OCI-LY1 (cell line): ENCODE data around the gene SLC1A2.

Experiments
- H2AFZ ChIP-seq: fragments of 200-600 bp; sonication (generic), shearing (Covaris generic); 2 replicates; pipeline ENCODE4 v1.6.0; 2014; ENCODE audit warnings: antibody characterized with exemption, mild to moderate bottlenecking, low read length
- H3F3A ChIP-seq: fragments of 200-600 bp; sonication (generic), shearing (Covaris generic); 2 replicates; pipeline ENCODE4 v1.6.0; 2014; ENCODE audit warnings: mild to moderate bottlenecking, antibody characterized with exemption, low read length, moderate library complexity; ENCODE audit not compliant: insufficient read depth
- H3K27ac ChIP-seq: fragments of 200-600 bp; sonication (generic); 2 replicates; pipeline ENCODE4 v1.5.1; 2014; ENCODE audit warnings: low read length, mixed run types, mild to moderate bottlenecking, low read depth; ENCODE audit not compliant: poor library complexity, severe bottlenecking
- H3K27me3 ChIP-seq: fragments of 200-600 bp; sonication (generic); 2 replicates; pipeline ENCODE4 v1.6.0; 2014; ENCODE audit warnings: antibody characterized with exemption, mild to moderate bottlenecking, low read length, moderate library complexity; ENCODE audit not compliant: insufficient read depth
- H3K36me3 ChIP-seq: fragments of 200-600 bp; sonication (generic); 2 replicates; pipeline ENCODE4 v1.6.1; 2014; ENCODE audit warnings: mild to moderate bottlenecking, antibody characterized with exemption, low read length, moderate library complexity, mixed read lengths; ENCODE audit not compliant: insufficient read depth
- H3K4me1 ChIP-seq: fragments of 200-600 bp; sonication (generic); 2 replicates; pipeline ENCODE4 v1.5.1; 2014; ENCODE audit warnings: mild to moderate bottlenecking, low read length, moderate library complexity; ENCODE audit not compliant: insufficient read depth, severe bottlenecking
- H3K4me2 ChIP-seq: fragments of 200-600 bp; sonication (generic), shearing (Covaris generic); 2 replicates; pipeline ENCODE4 v1.6.1; 2014; ENCODE audit warnings: low read length
- H3K4me3 ChIP-seq: fragments of 200-600 bp; sonication (generic); 2 replicates; pipeline ENCODE4 v1.5.1; 2014; ENCODE audit warnings: low read length, low read depth, mild to moderate bottlenecking, mixed read lengths; ENCODE audit not compliant: poor library complexity, severe bottlenecking
- H3K79me2 ChIP-seq: fragments of 200-600 bp; shearing (Covaris generic); 2 replicates; pipeline ENCODE4 v1.6.1; 2016; ENCODE audit warnings: mixed run types, low read length, mixed read lengths; ENCODE audit not compliant: insufficient read depth
- H3K9ac ChIP-seq: fragments of 200-600 bp; sonication (generic), shearing (Covaris generic); 2 replicates; pipeline ENCODE4 v1.6.1; 2014; ENCODE audit warnings: mild to moderate bottlenecking, low read length, mixed read lengths
- H3K9me2 ChIP-seq: fragments of 200-600 bp; sonication (generic), shearing (Covaris generic); 2 replicates; pipeline ENCODE4 v1.6.1; 2014; ENCODE audit warnings: low read depth, mild to moderate bottlenecking, low read length, mixed read lengths
- H3K9me3 ChIP-seq: fragments of 200-600 bp; shearing (Covaris generic); 2 replicates; pipeline ENCODE4 v1.6.1; 2014; ENCODE audit warnings: low read length, mixed read lengths
- H4K20me1 ChIP-seq: fragments of 200-600 bp; sonication (generic), shearing (Covaris generic); 2 replicates; pipeline ENCODE4 v1.6.0; 2016; ENCODE audit warnings: mild to moderate bottlenecking, low read length; ENCODE audit not compliant: insufficient read depth
- EZH2 ChIP-seq: fragments of 200-600 bp; sonication (generic), shearing (Covaris generic); IDR thresholded peaks from 2 replicates; pipeline ENCODE4 v1.8.0; 2017; ENCODE audit warnings: borderline replicate concordance, mixed run types, mild to moderate bottlenecking, antibody characterized with exemption, low read length, moderate library complexity, mixed read lengths
- TF ChIP-seq, protein P1 (sequence below): fragments of 200-600 bp; sonication (generic), shearing (Covaris generic); IDR thresholded peaks from 2 replicates; pipeline ENCODE4 v1.5.1; 2017; ENCODE audit warnings: mild to moderate bottlenecking, antibody characterized with exemption, low read length, moderate library complexity, mixed read lengths

The SLC1A2 gene

DNA sequence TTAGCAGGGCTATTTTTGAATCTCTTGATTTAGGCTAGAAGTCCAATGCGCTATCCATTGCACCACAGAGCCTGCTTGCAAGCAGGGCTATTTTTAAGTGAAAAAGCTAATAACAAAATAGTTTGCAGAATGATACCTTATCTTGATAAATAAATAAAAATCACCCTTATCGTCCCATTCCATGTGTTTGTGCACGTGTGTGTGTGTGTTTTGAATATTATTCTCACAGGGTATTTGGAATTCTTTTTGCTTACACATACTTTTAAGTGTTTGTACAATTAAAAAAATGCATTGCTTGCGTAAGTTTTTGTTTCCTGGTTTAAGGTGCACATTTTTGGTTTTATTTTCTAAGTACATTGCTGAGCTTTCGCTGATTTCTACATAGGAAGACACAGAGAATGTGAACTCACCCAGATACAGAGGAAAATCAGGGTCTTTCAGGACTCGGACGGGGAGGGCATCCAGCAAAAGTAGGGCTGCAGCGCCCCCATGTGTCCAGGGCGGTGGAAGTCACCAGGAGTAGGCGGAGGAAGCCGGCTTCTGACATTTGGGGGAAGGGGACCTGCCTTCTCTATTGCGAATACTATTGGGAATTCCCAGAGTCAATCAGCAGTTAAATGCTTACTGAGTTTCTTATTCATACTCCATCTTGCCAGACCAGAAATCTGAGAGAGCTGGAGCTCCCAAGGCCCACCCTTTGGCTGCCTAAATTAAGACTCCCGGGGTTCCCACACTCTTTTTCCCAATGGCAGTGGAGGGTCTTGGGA lies 27.3 kb downstream of the SLC1A2 start:
- Histone ChIP-seq H3K9me3 (no peaks in the 10 kb centered on the region), H4K20me1 (no peaks in the 10 kb centered on the region), H3K4me1 (peaks cover 14% of the 10 kb centered on the region), H3K9me2 (no peaks in the 10 kb centered on the region), H3K27ac (no peak overlapping the region), H3K36me3 (no peaks in the 10 kb centered on the region), H3K4me3 (peak overlapping the region; percentile 8), H3K9ac (no peak overlapping the region), H3K79me2 (no peaks in the 10 kb centered on the region), H3K27me3 (no peaks in the 10 kb centered on the region), H3F3A (no peaks in the 10 kb centered on the region), H2AFZ (no peak overlapping the region), H3K4me2 (0 out of 2 replicates have a peak overlapping the region, but pooled peaks have one; percentile 23)
- TF ChIP-seq EZH2: no peak
- TF ChIP-seq, protein P1, sequence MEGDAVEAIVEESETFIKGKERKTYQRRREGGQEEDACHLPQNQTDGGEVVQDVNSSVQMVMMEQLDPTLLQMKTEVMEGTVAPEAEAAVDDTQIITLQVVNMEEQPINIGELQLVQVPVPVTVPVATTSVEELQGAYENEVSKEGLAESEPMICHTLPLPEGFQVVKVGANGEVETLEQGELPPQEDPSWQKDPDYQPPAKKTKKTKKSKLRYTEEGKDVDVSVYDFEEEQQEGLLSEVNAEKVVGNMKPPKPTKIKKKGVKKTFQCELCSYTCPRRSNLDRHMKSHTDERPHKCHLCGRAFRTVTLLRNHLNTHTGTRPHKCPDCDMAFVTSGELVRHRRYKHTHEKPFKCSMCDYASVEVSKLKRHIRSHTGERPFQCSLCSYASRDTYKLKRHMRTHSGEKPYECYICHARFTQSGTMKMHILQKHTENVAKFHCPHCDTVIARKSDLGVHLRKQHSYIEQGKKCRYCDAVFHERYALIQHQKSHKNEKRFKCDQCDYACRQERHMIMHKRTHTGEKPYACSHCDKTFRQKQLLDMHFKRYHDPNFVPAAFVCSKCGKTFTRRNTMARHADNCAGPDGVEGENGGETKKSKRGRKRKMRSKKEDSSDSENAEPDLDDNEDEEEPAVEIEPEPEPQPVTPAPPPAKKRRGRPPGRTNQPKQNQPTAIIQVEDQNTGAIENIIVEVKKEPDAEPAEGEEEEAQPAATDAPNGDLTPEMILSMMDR: peak; percentile 91

DNA sequence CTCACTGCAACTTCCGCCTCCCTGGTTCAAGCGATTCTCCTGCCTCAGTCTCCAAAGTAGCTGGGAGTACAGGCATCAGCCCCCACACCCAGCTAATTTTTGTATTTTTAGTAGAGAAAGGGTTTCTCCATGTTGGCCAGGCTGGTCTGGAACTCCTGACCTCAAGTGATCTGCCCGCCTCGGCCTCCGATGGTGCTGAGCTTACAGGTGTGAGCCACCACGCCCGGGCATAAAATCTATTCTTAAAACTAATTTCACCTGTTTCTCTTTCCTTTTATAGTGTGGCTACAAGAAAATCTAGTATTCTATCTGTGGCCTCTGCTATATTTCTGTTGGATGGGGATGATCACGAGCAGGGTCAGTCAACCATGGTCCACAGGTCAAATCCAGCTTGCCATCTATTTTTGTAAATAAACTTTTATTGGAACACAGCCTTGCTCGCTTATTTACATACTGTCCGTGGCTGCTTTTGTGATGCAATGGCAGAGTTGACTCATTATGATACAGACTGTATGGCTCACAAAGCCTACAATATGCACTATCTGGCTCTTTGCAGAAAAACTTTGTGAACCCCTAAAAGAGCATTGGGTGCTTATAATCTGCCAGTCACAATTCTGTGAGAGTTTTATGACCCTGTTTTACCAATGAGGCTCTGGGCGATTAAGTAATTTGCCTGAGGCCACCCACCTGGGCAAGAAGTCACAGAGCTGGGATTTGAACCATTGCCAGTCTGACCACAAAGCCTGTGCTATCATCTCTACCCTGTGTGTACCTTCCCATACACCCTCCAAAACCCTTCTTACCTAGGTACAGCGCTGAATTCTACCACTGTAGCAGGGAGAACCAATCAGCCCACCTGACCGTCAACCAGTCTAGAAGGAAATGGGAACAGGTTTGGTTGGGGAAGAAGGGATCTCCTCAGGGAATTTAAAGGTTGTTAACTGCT lies 28.3 kb downstream of the SLC1A2 start:
- TF ChIP-seq, protein P1: no peak
- no peak for TF ChIP-seq EZH2
- Histone ChIP-seq H3K9ac (no peak overlapping the region), H3K79me2 (no peaks in the 10 kb centered on the region), H3K4me1 (peaks cover 14% of the 10 kb centered on the region), H3K9me2 (no peaks in the 10 kb centered on the region), H3F3A (no peaks in the 10 kb centered on the region), H3K27me3 (no peaks in the 10 kb centered on the region), H3K36me3 (no peaks in the 10 kb centered on the region), H3K4me3 (peak overlapping the region; percentile 8), H3K9me3 (no peaks in the 10 kb centered on the region), H2AFZ (no peak overlapping the region), H4K20me1 (no peaks in the 10 kb centered on the region), H3K4me2 (peak overlapping the region; percentile 23; the same call in 1 of the 2 replicates), H3K27ac (peak overlapping the region; percentile 10)

DNA sequence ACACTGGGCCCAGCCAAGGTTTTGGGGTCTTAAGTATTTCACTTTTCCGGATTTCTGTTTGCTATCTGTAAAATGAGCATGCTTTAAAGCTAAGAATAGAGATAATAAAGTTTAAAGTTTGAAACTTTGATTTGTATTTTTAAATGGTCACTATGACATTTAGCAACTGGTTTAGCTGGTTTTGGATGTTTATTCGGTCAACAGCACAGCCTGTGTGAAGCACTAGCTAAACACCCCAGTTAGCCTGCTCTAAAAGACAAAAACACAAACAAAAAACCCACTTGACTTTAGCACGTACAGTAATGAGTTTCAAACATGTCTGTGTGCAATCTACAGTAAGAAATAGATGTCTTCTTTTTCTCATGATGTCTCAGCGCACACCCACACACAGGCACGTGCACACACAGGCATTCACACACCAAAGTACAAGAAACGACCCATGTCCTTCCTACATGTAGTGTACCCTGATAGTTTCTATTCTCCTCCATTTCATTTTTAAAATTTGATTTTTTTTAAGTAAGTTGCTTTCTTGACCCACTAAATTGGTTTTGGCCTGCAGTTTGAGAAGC lies 29.4 kb downstream of the SLC1A2 start:
- Histone ChIP-seq H3K4me2 (no peak overlapping the region), H3K4me3 (no peak overlapping the region), H3K27ac (no peak overlapping the region), H3F3A (no peaks in the 10 kb centered on the region), H3K27me3 (no peaks in the 10 kb centered on the region), H3K36me3 (no peaks in the 10 kb centered on the region), H3K9me2 (no peaks in the 10 kb centered on the region), H3K79me2 (no peaks in the 10 kb centered on the region), H3K4me1 (peaks cover 14% of the 10 kb centered on the region), H3K9me3 (no peaks in the 10 kb centered on the region), H3K9ac (no peak overlapping the region), H4K20me1 (no peaks in the 10 kb centered on the region), H2AFZ (no peak overlapping the region)
- no peak for TF ChIP-seq EZH2
- TF ChIP-seq, protein P1: no peak
